ENCODE measurements around the gene RASSF8. TPM values are rescaled to one million over a fixed set of nuclear protein-coding genes. Genes with fewer than 3 reads are reported as not detected.

Gene RASSF8
- total RNA-seq, 1 donor from 2014 or later: 77.0 TPM

DNA sequence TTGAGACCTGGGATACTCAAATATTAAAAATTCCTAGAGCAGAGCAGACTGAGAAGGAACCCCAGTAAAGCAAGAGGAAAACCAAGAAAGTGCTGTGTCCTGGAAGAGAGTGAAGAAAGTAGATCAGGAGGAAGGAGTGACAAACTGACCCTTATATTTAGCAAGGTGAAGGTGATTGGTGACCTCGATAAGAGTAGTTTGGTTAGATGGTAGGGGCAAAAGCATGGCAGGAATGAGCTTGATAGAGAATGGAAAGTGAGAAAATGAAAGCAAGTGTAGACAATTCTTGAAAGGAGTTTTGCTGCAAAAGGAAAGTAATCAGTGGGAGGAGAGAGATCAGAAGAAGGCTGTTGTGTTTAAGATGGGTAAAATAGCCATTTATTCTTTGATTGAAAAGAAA is 51.1 kb downstream of the RASSF8 start:
- peaks cover 5% of the 10 kb centered on the region for H3K9me3 Mint-ChIP-seq
- H3K4me2 ChIP-seq: peak overlapping the region; percentile 44
- peak overlapping the region; percentile 59 for H3K27ac ChIP-seq
- no peaks in the 10 kb centered on the region for H3K36me3 ChIP-seq
- DNase-seq (ENCODE audit: low spot score): no peak
- H3K4me1 Mint-ChIP-seq: peaks cover 16% of the 10 kb centered on the region
- no peaks in the 10 kb centered on the region for H3K27me3 ChIP-seq
- no peak overlapping the region for H2AFZ ChIP-seq (replicated peaks)
- H3K27ac Mint-ChIP-seq: no peak overlapping the region
- no peak overlapping the region for H3K4me3 ChIP-seq
- H4K20me1 ChIP-seq (ENCODE audit: low read depth): peaks cover 25% of the 10 kb centered on the region
- TF ChIP-seq EZH2 (IDR thresholded peaks at IDR 0.05): no peak
- TF ChIP-seq EZH2phosphoT487 (IDR thresholded peaks at IDR 0.05): no peak
- TF ChIP-seq, protein P1, sequence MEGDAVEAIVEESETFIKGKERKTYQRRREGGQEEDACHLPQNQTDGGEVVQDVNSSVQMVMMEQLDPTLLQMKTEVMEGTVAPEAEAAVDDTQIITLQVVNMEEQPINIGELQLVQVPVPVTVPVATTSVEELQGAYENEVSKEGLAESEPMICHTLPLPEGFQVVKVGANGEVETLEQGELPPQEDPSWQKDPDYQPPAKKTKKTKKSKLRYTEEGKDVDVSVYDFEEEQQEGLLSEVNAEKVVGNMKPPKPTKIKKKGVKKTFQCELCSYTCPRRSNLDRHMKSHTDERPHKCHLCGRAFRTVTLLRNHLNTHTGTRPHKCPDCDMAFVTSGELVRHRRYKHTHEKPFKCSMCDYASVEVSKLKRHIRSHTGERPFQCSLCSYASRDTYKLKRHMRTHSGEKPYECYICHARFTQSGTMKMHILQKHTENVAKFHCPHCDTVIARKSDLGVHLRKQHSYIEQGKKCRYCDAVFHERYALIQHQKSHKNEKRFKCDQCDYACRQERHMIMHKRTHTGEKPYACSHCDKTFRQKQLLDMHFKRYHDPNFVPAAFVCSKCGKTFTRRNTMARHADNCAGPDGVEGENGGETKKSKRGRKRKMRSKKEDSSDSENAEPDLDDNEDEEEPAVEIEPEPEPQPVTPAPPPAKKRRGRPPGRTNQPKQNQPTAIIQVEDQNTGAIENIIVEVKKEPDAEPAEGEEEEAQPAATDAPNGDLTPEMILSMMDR (IDR thresholded peaks at IDR 0.05): no peak
- H3K27me3 Mint-ChIP-seq (ENCODE audit: insufficient read depth, low read depth): no peaks in the 10 kb centered on the region
- H3K4me1 ChIP-seq: peaks cover 23% of the 10 kb centered on the region
- H3K4me3 Mint-ChIP-seq: no peak overlapping the region
- peaks cover 17% of the 10 kb centered on the region for H3F3A ChIP-seq (ENCODE audit: low read depth)
- no peak overlapping the region for H3K9ac ChIP-seq
- H3K79me2 ChIP-seq (ENCODE audit: low read depth): peaks cover 100% of the 10 kb centered on the region
- H3K9me3 ChIP-seq (ENCODE audit: low read depth): no peaks in the 10 kb centered on the region
- peaks cover 20% of the 10 kb centered on the region for H3K36me3 Mint-ChIP-seq

GRCh38 chr12:26010293-26010821 is 51.9 kb downstream of the RASSF8 start:
- no peak overlapping the region for H2AFZ ChIP-seq (replicated peaks)
- no peak overlapping the region for H3K4me3 ChIP-seq
- peaks cover 17% of the 10 kb centered on the region for H3F3A ChIP-seq (ENCODE audit: low read depth)
- H3K9me3 Mint-ChIP-seq: peaks cover 5% of the 10 kb centered on the region
- no peak overlapping the region for H3K4me3 Mint-ChIP-seq
- H3K4me2 ChIP-seq: peak overlapping the region; percentile 44
- TF ChIP-seq EZH2phosphoT487 (IDR thresholded peaks at IDR 0.05) (no peak), EZH2 (IDR thresholded peaks at IDR 0.05) (no peak)
- TF ChIP-seq, protein P1 (IDR thresholded peaks at IDR 0.05): no peak
- peaks cover 17% of the 10 kb centered on the region for H3K36me3 Mint-ChIP-seq
- peaks cover 25% of the 10 kb centered on the region for H4K20me1 ChIP-seq (ENCODE audit: low read depth)
- H3K27me3 ChIP-seq: no peaks in the 10 kb centered on the region
- peaks cover 26% of the 10 kb centered on the region for H3K4me1 ChIP-seq
- peak; percentile 43 for DNase-seq (ENCODE audit: low spot score)
- no peaks in the 10 kb centered on the region for H3K36me3 ChIP-seq
- peak overlapping the region; percentile 1 for H3K27ac Mint-ChIP-seq
- H3K9ac ChIP-seq: no peak overlapping the region
- H3K79me2 ChIP-seq (ENCODE audit: low read depth): peaks cover 100% of the 10 kb centered on the region
- H3K27ac ChIP-seq: peak overlapping the region; percentile 7
- no peaks in the 10 kb centered on the region for H3K27me3 Mint-ChIP-seq (ENCODE audit: insufficient read depth, low read depth)
- H3K4me1 Mint-ChIP-seq: peaks cover 16% of the 10 kb centered on the region
- H3K9me3 ChIP-seq (ENCODE audit: low read depth): no peaks in the 10 kb centered on the region

- peaks cover 16% of the 10 kb centered on the region for H3K4me1 Mint-ChIP-seq
- Histone ChIP-seq H3K79me2 (ENCODE audit: low read depth) (peaks cover 100% of the 10 kb centered on the region), H3K9me3 (ENCODE audit: low read depth) (no peaks in the 10 kb centered on the region), H3K36me3 (no peaks in the 10 kb centered on the region), H3K27ac (peak overlapping the region; percentile 7), H3K4me1 (peaks cover 32% of the 10 kb centered on the region), H3K27me3 (no peaks in the 10 kb centered on the region), H3F3A (ENCODE audit: low read depth) (peaks cover 17% of the 10 kb centered on the region), H3K4me3 (no peak overlapping the region), H4K20me1 (ENCODE audit: low read depth) (peaks cover 25% of the 10 kb centered on the region), H3K4me2 (peak overlapping the region; percentile 44), H2AFZ (replicated peaks) (no peak overlapping the region), H3K9ac (no peak overlapping the region)
- peaks cover 12% of the 10 kb centered on the region for H3K36me3 Mint-ChIP-seq
- no peak overlapping the region for H3K4me3 Mint-ChIP-seq
- TF ChIP-seq, protein P1 (IDR thresholded peaks at IDR 0.05): no peak
- TF ChIP-seq EZH2 (IDR thresholded peaks at IDR 0.05): no peak
- no peak for TF ChIP-seq EZH2phosphoT487 (IDR thresholded peaks at IDR 0.05)
- H3K9me3 Mint-ChIP-seq: peaks cover 5% of the 10 kb centered on the region
- DNase-seq (ENCODE audit: low spot score): no peak
- no peak overlapping the region for H3K27ac Mint-ChIP-seq
- H3K27me3 Mint-ChIP-seq (ENCODE audit: insufficient read depth, low read depth): no peaks in the 10 kb centered on the region
Observed at GRCh38 chr12:26011099-26011498, 52.6 kb downstream of the RASSF8 start.
